RWPE2 (cell line): ENCODE measurements around the gene NXPE4.

Experiments
- ATAC-seq: fragments of 200-7000 bp; cut with Tn5 transposase; 3 replicates; pipeline ENCODE4 v1.9.1; 2021; ENCODE audit warnings: low read depth
- DNase-seq: peaks from one replicate; pipeline ENCODE4 v3.0.0-alpha.2; 2020; ENCODE audit warnings: low spot score
- H3K27ac ChIP-seq: fragments of 450-650 bp; 2 replicates; pipeline ENCODE4 v1.5.1; 2017; ENCODE audit warnings: mild to moderate bottlenecking; ENCODE audit not compliant: poor library complexity, severe bottlenecking
- H3K27me3 ChIP-seq: fragments of 250-450 bp; sonication (Bioruptor Pico); 2 replicates; pipeline ENCODE4 v1.5.1; 2021; ENCODE audit warnings: mild to moderate bottlenecking, moderate library complexity; ENCODE audit not compliant: insufficient read depth, poor library complexity, severe bottlenecking
- H3K36me3 ChIP-seq: fragments of 250-450 bp; sonication (Bioruptor Pico); 2 replicates; pipeline ENCODE4 v1.5.1; 2020; ENCODE audit warnings: low read depth, mild to moderate bottlenecking, moderate library complexity
- H3K4me1 ChIP-seq: fragments of 250-450 bp; sonication (Bioruptor Pico); 2 replicates; pipeline ENCODE4 v1.5.1; 2021; ENCODE audit warnings: mild to moderate bottlenecking, moderate library complexity; ENCODE audit not compliant: insufficient read depth, poor library complexity, severe bottlenecking
- H3K4me3 ChIP-seq: fragments of 250-450 bp; sonication (Bioruptor Pico); 2 replicates; pipeline ENCODE4 v1.5.1; 2021; ENCODE audit warnings: mild to moderate bottlenecking, moderate library complexity; ENCODE audit not compliant: severe bottlenecking
- H3K9me3 ChIP-seq: fragments of 250-450 bp; sonication (Bioruptor Pico); 2 replicates; pipeline ENCODE4 v1.5.1; 2021; ENCODE audit warnings: mild to moderate bottlenecking, moderate library complexity; ENCODE audit not compliant: severe bottlenecking
- TF ChIP-seq, protein P1 (sequence below): fragments of 450-650 bp; IDR thresholded peaks from one replicate; pipeline ENCODE4 v1.5.1; 2017; ENCODE audit warnings: mild to moderate bottlenecking, moderate library complexity; ENCODE audit not compliant: poor library complexity, severe bottlenecking

NXPE4 gene

DNA sequence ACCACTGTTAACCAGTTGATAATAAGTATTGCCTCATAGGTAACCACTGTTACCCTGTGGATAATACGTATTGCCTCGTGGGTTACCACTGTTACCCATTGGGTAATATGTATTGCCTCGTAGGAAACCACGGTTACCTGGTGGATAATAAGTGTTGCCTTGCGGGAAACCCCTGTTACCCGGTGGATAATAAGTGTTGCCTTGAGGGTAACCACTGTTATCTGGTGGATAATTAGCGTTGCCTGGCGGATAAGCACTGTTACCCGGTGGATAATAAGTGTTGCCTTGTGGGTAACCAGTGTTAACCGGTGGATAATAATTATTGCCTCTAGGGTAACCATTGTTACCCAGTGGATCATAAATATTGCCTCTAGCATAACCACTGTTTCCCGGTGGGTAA is 27.3 kb upstream of the NXPE4 start:
- ATAC-seq (no peak), DNase-seq (no peak)
- Histone ChIP-seq H3K36me3 (no peaks in the 10 kb centered on the region), H3K27me3 (no peaks in the 10 kb centered on the region), H3K4me1 (no peaks in the 10 kb centered on the region), H3K4me3 (no peak overlapping the region), H3K9me3 (no peaks in the 10 kb centered on the region), H3K27ac (no peak overlapping the region)
- TF ChIP-seq, protein P1, sequence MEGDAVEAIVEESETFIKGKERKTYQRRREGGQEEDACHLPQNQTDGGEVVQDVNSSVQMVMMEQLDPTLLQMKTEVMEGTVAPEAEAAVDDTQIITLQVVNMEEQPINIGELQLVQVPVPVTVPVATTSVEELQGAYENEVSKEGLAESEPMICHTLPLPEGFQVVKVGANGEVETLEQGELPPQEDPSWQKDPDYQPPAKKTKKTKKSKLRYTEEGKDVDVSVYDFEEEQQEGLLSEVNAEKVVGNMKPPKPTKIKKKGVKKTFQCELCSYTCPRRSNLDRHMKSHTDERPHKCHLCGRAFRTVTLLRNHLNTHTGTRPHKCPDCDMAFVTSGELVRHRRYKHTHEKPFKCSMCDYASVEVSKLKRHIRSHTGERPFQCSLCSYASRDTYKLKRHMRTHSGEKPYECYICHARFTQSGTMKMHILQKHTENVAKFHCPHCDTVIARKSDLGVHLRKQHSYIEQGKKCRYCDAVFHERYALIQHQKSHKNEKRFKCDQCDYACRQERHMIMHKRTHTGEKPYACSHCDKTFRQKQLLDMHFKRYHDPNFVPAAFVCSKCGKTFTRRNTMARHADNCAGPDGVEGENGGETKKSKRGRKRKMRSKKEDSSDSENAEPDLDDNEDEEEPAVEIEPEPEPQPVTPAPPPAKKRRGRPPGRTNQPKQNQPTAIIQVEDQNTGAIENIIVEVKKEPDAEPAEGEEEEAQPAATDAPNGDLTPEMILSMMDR: no peak

DNA sequence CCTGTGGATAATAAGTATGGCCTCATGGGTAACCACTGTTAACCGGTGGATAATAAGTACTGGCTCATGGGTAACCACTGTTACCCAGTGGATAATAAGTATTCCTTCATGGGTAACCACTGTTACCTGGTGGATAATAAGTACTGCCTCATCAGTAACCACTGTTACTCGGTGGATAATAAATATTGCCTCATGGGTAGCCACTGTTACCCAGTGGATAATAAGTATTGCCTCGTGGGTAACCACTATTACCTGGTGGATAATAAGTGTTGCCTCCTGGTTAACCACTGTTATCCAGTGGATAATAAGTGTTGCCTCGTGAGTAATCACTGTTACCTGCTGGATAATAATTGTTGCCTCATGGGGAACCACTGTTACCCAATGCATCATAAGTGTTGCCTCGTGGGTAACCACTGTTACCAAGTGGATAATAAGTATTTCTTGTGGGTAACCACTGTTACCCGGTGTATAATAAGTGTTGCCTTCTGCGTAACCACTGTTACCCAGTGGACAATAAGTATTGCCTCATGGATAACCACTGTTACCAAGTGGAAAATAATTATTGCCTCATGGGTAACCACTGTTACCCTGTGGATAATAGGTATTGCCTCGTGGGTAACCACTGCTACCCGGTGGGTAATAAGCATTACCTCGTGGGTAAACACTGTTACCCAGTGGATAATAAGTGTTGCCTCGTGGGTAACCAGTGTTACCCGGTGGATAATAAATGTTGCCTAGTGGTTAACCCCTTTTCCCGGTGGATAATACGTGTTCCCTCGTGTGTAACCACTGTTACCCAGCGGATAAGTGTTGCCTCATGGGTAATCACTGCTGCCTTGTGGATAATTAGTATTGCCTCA is 26.6 kb upstream of the NXPE4 start:
- ATAC-seq: no peak
- DNase-seq: no peak
- Histone ChIP-seq H3K4me1 (no peaks in the 10 kb centered on the region), H3K36me3 (no peaks in the 10 kb centered on the region), H3K27me3 (no peaks in the 10 kb centered on the region), H3K27ac (no peak overlapping the region), H3K4me3 (no peak overlapping the region), H3K9me3 (no peaks in the 10 kb centered on the region)
- TF ChIP-seq, protein P1: no peak

DNA sequence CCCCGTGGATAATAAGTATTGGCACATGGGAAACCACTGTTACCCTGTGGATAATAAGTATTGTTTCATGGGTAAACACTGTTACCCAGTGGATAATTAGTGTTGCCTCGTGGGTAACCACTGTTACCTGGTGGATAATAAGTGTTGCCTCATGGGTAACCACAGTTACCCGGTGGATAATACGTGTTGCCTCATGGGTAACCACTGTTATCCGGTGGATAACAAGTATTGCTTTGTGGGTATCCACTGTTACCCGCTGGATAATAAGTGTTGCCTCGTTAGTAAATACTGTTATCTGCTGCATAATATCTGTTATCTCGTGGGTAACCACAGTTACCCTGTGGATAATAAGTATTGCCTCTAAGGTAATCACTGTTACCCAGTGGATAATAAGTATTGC is 25.5 kb upstream of the NXPE4 start:
- Histone ChIP-seq H3K36me3 (no peaks in the 10 kb centered on the region), H3K4me1 (no peaks in the 10 kb centered on the region), H3K27me3 (no peaks in the 10 kb centered on the region), H3K9me3 (no peaks in the 10 kb centered on the region), H3K4me3 (no peak overlapping the region), H3K27ac (no peak overlapping the region)
- TF ChIP-seq, protein P1: no peak
- ATAC-seq (no peak), DNase-seq (no peak)

DNA sequence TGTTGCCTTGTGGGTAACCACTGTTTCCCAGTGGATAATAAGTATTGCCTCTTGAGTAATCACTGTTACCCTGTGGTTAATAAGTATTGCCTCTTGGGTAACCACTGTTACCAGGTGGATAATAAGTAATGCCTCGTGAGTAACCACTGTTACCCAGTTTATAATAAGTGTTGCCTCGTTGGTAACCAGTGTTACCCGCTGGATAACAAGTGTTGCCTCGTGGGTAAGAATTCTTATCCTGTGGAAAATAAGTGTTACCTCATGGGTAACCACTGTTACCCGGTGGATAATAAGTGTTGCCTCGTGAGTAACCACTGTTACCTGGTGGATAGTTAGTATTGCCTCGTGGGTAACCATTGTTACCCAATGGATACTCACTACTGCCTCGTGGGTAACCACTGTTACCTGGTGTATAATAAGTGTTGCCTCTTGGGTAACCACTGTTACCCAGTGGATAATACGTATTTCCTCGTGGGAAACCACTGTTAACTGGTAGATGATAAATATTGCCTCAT is 24.1 kb upstream of the NXPE4 start:
- ATAC-seq (no peak), DNase-seq (no peak)
- H3K4me1 ChIP-seq: no peaks in the 10 kb centered on the region
- no peak overlapping the region for H3K4me3 ChIP-seq
- H3K36me3 ChIP-seq: no peaks in the 10 kb centered on the region
- H3K9me3 ChIP-seq: no peaks in the 10 kb centered on the region
- no peaks in the 10 kb centered on the region for H3K27me3 ChIP-seq
- TF ChIP-seq, protein P1: no peak
- no peak overlapping the region for H3K27ac ChIP-seq

DNA sequence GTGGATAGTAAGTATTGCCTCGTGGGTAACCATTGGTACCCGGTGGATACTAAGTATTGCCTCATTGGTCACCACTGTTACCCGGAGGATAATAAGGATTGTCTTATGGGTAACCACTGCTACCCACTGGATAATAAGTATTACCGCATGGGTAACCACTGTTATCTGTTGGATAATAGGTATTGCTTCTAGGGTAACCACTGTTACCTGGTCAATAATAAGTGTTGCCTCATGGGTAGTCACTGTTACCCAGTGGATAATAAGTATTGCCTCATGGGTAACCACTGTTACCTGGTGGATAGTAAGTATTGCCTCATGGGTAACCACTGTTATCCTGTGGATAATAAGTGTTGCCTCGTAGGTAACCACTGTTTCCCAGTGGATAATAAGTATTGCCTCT is 22.6 kb upstream of the NXPE4 start:
- ATAC-seq (no peak), DNase-seq (no peak)
- Histone ChIP-seq H3K27me3 (no peaks in the 10 kb centered on the region), H3K36me3 (no peaks in the 10 kb centered on the region), H3K27ac (no peak overlapping the region), H3K4me3 (no peak overlapping the region), H3K4me1 (no peaks in the 10 kb centered on the region), H3K9me3 (no peaks in the 10 kb centered on the region)
- TF ChIP-seq, protein P1: no peak
